Body of pancreas (tissue), 4 donors: Measurements from ENCODE around the gene RASA2.

ENCODE experiments used
- POLR2A ChIP-seq, 3 donors: fragments of 450-650 bp; IDR thresholded peaks; one replicate each; pipeline ENCODE4 v1.6.1; 2016; ENCODE audit warnings: antibody characterized with exemption in 3 of 3, mild to moderate bottlenecking in 2 of 3
- TF ChIP-seq, protein P1 (sequence below), 7 experiments: fragments of 450-650 bp in 4 of 7; fragments of 200-600 bp in 3 of 7; sonication (generic) in 3 of 7; IDR thresholded peaks; one replicate each; pipeline ENCODE4 v1.5.1; 2016 to 2019; ENCODE audit warnings: antibody characterized with exemption in 7 of 7

GRCh38 chr3:141650783-141651182 is 164.0 kb downstream of the RASA2 start:
- TF ChIP-seq, protein P1, sequence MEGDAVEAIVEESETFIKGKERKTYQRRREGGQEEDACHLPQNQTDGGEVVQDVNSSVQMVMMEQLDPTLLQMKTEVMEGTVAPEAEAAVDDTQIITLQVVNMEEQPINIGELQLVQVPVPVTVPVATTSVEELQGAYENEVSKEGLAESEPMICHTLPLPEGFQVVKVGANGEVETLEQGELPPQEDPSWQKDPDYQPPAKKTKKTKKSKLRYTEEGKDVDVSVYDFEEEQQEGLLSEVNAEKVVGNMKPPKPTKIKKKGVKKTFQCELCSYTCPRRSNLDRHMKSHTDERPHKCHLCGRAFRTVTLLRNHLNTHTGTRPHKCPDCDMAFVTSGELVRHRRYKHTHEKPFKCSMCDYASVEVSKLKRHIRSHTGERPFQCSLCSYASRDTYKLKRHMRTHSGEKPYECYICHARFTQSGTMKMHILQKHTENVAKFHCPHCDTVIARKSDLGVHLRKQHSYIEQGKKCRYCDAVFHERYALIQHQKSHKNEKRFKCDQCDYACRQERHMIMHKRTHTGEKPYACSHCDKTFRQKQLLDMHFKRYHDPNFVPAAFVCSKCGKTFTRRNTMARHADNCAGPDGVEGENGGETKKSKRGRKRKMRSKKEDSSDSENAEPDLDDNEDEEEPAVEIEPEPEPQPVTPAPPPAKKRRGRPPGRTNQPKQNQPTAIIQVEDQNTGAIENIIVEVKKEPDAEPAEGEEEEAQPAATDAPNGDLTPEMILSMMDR (IDR thresholded peaks at IDR 0.05), result no peak
- TF ChIP-seq POLR2A (IDR thresholded peaks at IDR 0.05), result no peak
